ENCODE results near the gene CADM2. TPM values are rescaled to one million over a fixed set of nuclear protein-coding genes. Genes with fewer than 3 reads are reported as not detected.

CADM2 gene
- total RNA-seq, 1 donor from 2014 or later = 4.3 TPM

- no peak for TF ChIP-seq CTCF (IDR thresholded peaks at IDR 0.05; ENCODE audit: borderline replicate concordance)
- Histone ChIP-seq H3K4me1 (no peaks in the 10 kb centered on the region), H3K4me3 (no peak overlapping the region), H3K27ac (replicated peaks) (no peak overlapping the region), H3K27me3 (ENCODE audit: low read depth) (no peaks in the 10 kb centered on the region), H3K9me3 (replicated peaks) (no peaks in the 10 kb centered on the region), H3K36me3 (no peaks in the 10 kb centered on the region)
- intact Hi-C loops (cut with micrococcal nuclease) = no loop called here
- no peak for DNase-seq
Observed at GRCh38 chr3:85075663-85076062, 116.9 kb downstream of the CADM2 start.

- TF ChIP-seq CTCF (IDR thresholded peaks at IDR 0.05; ENCODE audit: borderline replicate concordance) = no peak
Observed at GRCh38 chr3:85077018-85077417, 118.2 kb downstream of the CADM2 start.

GRCh38 chr3:85081191-85081906, 122.6 kb downstream of the CADM2 start:
- no peak overlapping the region for H3K4me3 ChIP-seq
- intact Hi-C loops (cut with micrococcal nuclease) = no loop called here
- DNase-seq = no peak
- H3K27me3 ChIP-seq (ENCODE audit: low read depth) = no peaks in the 10 kb centered on the region
- no peak overlapping the region for H3K27ac ChIP-seq (replicated peaks)
- H3K4me1 ChIP-seq = no peaks in the 10 kb centered on the region
- no peak for TF ChIP-seq CTCF (IDR thresholded peaks at IDR 0.05; ENCODE audit: borderline replicate concordance)
- H3K36me3 ChIP-seq = no peaks in the 10 kb centered on the region
- no peaks in the 10 kb centered on the region for H3K9me3 ChIP-seq (replicated peaks)

More at GRCh38 chr3:85077018-85077417, 118.2 kb downstream of the CADM2 start:
- Histone ChIP-seq H3K27me3 (ENCODE audit: low read depth) (no peaks in the 10 kb centered on the region), H3K36me3 (no peaks in the 10 kb centered on the region), H3K4me3 (no peak overlapping the region), H3K9me3 (replicated peaks) (no peaks in the 10 kb centered on the region), H3K4me1 (no peaks in the 10 kb centered on the region), H3K27ac (replicated peaks) (no peak overlapping the region)
- intact Hi-C loops (cut with micrococcal nuclease) = no loop called here
- DNase-seq = no peak

GRCh38 chr3:85090495-85090894, 131.7 kb downstream of the CADM2 start:
- no peak for TF ChIP-seq CTCF (IDR thresholded peaks at IDR 0.05; ENCODE audit: borderline replicate concordance)
- DNase-seq = no peak
- no peaks in the 10 kb centered on the region for H3K4me1 ChIP-seq
- no peaks in the 10 kb centered on the region for H3K36me3 ChIP-seq
- no peak overlapping the region for H3K27ac ChIP-seq (replicated peaks)
- H3K4me3 ChIP-seq = no peak overlapping the region
- intact Hi-C loops (cut with micrococcal nuclease) = no loop called here
- H3K27me3 ChIP-seq (ENCODE audit: low read depth) = no peaks in the 10 kb centered on the region
- H3K9me3 ChIP-seq (replicated peaks) = peaks cover 3% of the 10 kb centered on the region

GRCh38 chr3:85100316-85100715, 141.5 kb downstream of the CADM2 start:
- intact Hi-C loops (cut with micrococcal nuclease) = no loop called here
- peaks cover 14% of the 10 kb centered on the region for H3K9me3 ChIP-seq (replicated peaks)
- DNase-seq = no peak
- H3K4me3 ChIP-seq = no peak overlapping the region
- H3K4me1 ChIP-seq = no peaks in the 10 kb centered on the region
- no peaks in the 10 kb centered on the region for H3K36me3 ChIP-seq
- no peak overlapping the region for H3K27ac ChIP-seq (replicated peaks)
- TF ChIP-seq CTCF (IDR thresholded peaks at IDR 0.05; ENCODE audit: borderline replicate concordance) = no peak
- no peaks in the 10 kb centered on the region for H3K27me3 ChIP-seq (ENCODE audit: low read depth)
